Thyroid gland (tissue), 4 donors: ENCODE results near the gene FBXO31.

Source experiments
- CTCF ChIP-seq, 6 experiments: fragments of 200-600 bp in 3 of 6; fragments of 450-650 bp in 3 of 6; sonication (generic) in 3 of 6; IDR thresholded peaks; one replicate each; pipeline ENCODE4 v1.5.1; 2016 to 2019; ENCODE audit warnings: antibody characterized with exemption in 6 of 6, mild to moderate bottlenecking in 2 of 6, inconsistent platforms in 1 of 6, moderate library complexity in 1 of 6
- POLR2A ChIP-seq, 2 donors: fragments of 450-650 bp; IDR thresholded peaks; one replicate each; pipeline ENCODE4 v1.6.1; 2017; ENCODE audit warnings: antibody characterized with exemption in 2 of 2, mild to moderate bottlenecking in 2 of 2, moderate library complexity in 1 of 2

- TF ChIP-seq CTCF (IDR thresholded peaks at IDR 0.05): no peak
- TF ChIP-seq POLR2A (IDR thresholded peaks at IDR 0.05): no peak
Observed at GRCh38 chr16:87327798-87328495, 55.6 kb downstream of the FBXO31 start.
